GM18868 (cell line): Measurements from ENCODE around the gene ZC3H18.
"Not testable (repeated sequence)": the region's sequence is repeated elsewhere in the genome, so short reads cannot be mapped to it uniquely, and the experiment has no call there.

Experiments used
- ATAC-seq: cut with Tn5 transposase; IDR thresholded peaks from one replicate; pipeline ENCODE4 v1.9.1; 2021; ENCODE audit warnings: mild to moderate bottlenecking, moderate library complexity; ENCODE audit not compliant: unreplicated experiment

The ZC3H18 gene

GRCh38 chr16:88600539-88600896, 30.3 kb downstream of the ZC3H18 start:
- no peak for ATAC-seq

GRCh38 chr16:88601313-88602036, 31.3 kb downstream of the ZC3H18 start:
- no peak for ATAC-seq

- no peak for ATAC-seq
Observed at GRCh38 chr16:88602091-88602490, 31.9 kb downstream of the ZC3H18 start.

- ATAC-seq, result no peak
Observed at GRCh38 chr16:88605186-88606147, 35.3 kb downstream of the ZC3H18 start.

GRCh38 chr16:88606148-88606757, 36.0 kb downstream of the ZC3H18 start:
- no peak for ATAC-seq

- no peak for ATAC-seq
Observed at GRCh38 chr16:88608076-88608475, 37.9 kb downstream of the ZC3H18 start.

GRCh38 chr16:88609426-88609825, 39.2 kb downstream of the ZC3H18 start:
- ATAC-seq, result not testable (repeated sequence)

- ATAC-seq, result no peak
Observed at GRCh38 chr16:88610080-88610479, 39.9 kb downstream of the ZC3H18 start.

GRCh38 chr16:88610909-88611812, 41.0 kb downstream of the ZC3H18 start:
- ATAC-seq, result no peak

- no peak for ATAC-seq
Observed at GRCh38 chr16:88613293-88613692, 43.1 kb downstream of the ZC3H18 start.

- ATAC-seq, result no peak
Observed at GRCh38 chr16:88613911-88614817, 44.0 kb downstream of the ZC3H18 start.

- no peak for ATAC-seq
Observed at GRCh38 chr16:88614818-88615580, 44.8 kb downstream of the ZC3H18 start.

GRCh38 chr16:88616320-88616719, 46.1 kb downstream of the ZC3H18 start:
- no peak for ATAC-seq

GRCh38 chr16:88616736-88617135, 46.5 kb downstream of the ZC3H18 start:
- no peak for ATAC-seq

- no peak for ATAC-seq
Observed at GRCh38 chr16:88617268-88618031, 47.2 kb downstream of the ZC3H18 start.

- ATAC-seq, result no peak
Observed at GRCh38 chr16:88618182-88618955, 48.2 kb downstream of the ZC3H18 start.

- no peak for ATAC-seq
Observed at GRCh38 chr16:88618956-88619667, 48.9 kb downstream of the ZC3H18 start.
